Hepatocyte (in vitro differentiated cells): ENCODE data around the gene TEX52. TPM values are rescaled to one million over a fixed set of nuclear protein-coding genes. Genes with fewer than 3 reads are reported as not detected.

ENCODE experiments used
- DNase-seq: peaks from one replicate; pipeline ENCODE4 v3.0.0-alpha.2; 2016; ENCODE audit warnings: low spot score
- H2AFZ ChIP-seq: fragments of 200-600 bp; sonication (generic); 2 replicates; pipeline ENCODE4 v1.6.0; 2016; ENCODE audit warnings: antibody characterized with exemption, mild to moderate bottlenecking
- H3K27ac ChIP-seq: fragments of 200-600 bp; sonication (generic); 2 replicates; pipeline ENCODE4 v1.5.1; 2016; ENCODE audit warnings: mild to moderate bottlenecking
- H3K27me3 ChIP-seq: fragments of 200-600 bp; sonication (generic); 2 replicates; pipeline ENCODE4 v1.6.1; 2016
- H3K36me3 ChIP-seq: fragments of 200-600 bp; sonication (generic); replicated peaks from 2 replicates; pipeline ENCODE4 v1.5.1; 2016; ENCODE audit warnings: low read depth; ENCODE audit not compliant: insufficient read depth
- H3K4me1 ChIP-seq: fragments of 200-600 bp; sonication (generic); 2 replicates; pipeline ENCODE4 v1.5.1; 2016; ENCODE audit warnings: mild to moderate bottlenecking, moderate library complexity; ENCODE audit not compliant: insufficient read depth
- H3K4me2 ChIP-seq: fragments of 200-600 bp; sonication (generic); 2 replicates; pipeline ENCODE4 v1.6.0; 2016
- H3K4me3 ChIP-seq: fragments of 200-600 bp; sonication (generic); 2 replicates; pipeline ENCODE4 v1.5.1; 2016; ENCODE audit warnings: mild to moderate bottlenecking
- H3K79me2 ChIP-seq: fragments of 200-600 bp; sonication (generic); 2 replicates; pipeline ENCODE4 v1.6.0; 2017; ENCODE audit warnings: mild to moderate bottlenecking
- H3K9me2 ChIP-seq: fragments of 200-600 bp; sonication (generic); replicated peaks from 2 replicates; pipeline ENCODE4 v1.6.0; 2017; ENCODE audit warnings: mild to moderate bottlenecking; ENCODE audit not compliant: insufficient read depth
- H3K9me3 ChIP-seq: fragments of 200-600 bp; sonication (generic); 2 replicates; pipeline ENCODE4 v1.5.1; 2016; ENCODE audit warnings: low read depth, mild to moderate bottlenecking
- H4K20me1 ChIP-seq: fragments of 200-600 bp; sonication (generic); 2 replicates; pipeline ENCODE4 v1.6.0; 2016; ENCODE audit warnings: mild to moderate bottlenecking; ENCODE audit not compliant: insufficient read depth, poor library complexity, severe bottlenecking
- EZH2 ChIP-seq: fragments of 200-600 bp; sonication (generic); IDR thresholded peaks from 2 replicates; pipeline ENCODE4 v1.6.1; 2016; ENCODE audit warnings: antibody characterized with exemption, mild to moderate bottlenecking, borderline replicate concordance
- EZH2phosphoT487 ChIP-seq: fragments of 200-600 bp; sonication (generic); IDR thresholded peaks from one replicate; pipeline ENCODE4 v1.6.1; 2018; ENCODE audit warnings: antibody characterized with exemption, mild to moderate bottlenecking, low read depth, moderate library complexity; ENCODE audit not compliant: unreplicated experiment, severe bottlenecking
- WGBS: methylation state at CpG from one replicate; pipeline ENCODE4 v1.1.6; 2016; ENCODE audit warnings: low lambda C conversion rate; ENCODE audit errors: missing lambda C conversion rate; 5-methylcytosine and 5-hydroxymethylcytosine counted together
- polyA plus RNA-seq: library from polyadenylated mRNA; unstranded; fragments of >200 nt; fragmentation: Nextera tagmentation; extraction: Ambion mirVana; gene quantifications from 2 replicates; pipeline ENCODE4 v1.2.1, GENCODE V29; 2016
- total RNA-seq: library from RNA; depleted of rRNA; stranded (reverse); fragments of >200 nt; gene quantifications from 2 replicates; pipeline ENCODE4 v1.2.3, GENCODE V29; 2014
- TF ChIP-seq, protein P1 (sequence below): fragments of 200-600 bp; sonication (generic); IDR thresholded peaks from 2 replicates; pipeline ENCODE4 v1.5.1; 2016; ENCODE audit warnings: antibody characterized with exemption, mild to moderate bottlenecking; ENCODE audit not compliant: poor library complexity

The TEX52 gene
- total and polyA plus RNA-seq, 2 experiments from 2014 or later = not detected

DNA sequence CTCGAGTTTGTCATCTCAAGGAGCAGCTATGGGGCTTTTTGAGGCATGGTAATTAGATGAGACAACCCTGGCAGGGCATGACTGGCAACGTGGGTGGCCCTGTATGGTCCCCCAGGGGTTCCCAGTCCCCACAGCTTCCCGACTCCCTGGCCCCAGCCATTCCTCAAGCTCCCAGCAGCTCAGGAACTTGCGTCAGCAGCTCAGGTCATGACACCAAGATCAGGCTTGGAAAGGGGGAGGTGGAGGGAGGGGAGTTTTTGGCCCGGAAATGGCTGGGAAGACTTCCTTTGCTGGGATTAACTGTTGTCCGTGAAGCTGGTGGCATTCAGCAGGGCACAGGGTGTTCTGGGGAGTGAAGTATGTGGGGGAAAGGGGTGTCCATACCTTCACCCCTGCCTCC, 11.6 kb downstream of the TEX52 start:
- H2AFZ ChIP-seq = no peak overlapping the region
- DNase-seq = no peak
- H3K9me2 ChIP-seq = no peaks in the 10 kb centered on the region
- H3K4me1 ChIP-seq = peaks cover 11% of the 10 kb centered on the region
- peak overlapping the region; percentile 53 for H3K4me2 ChIP-seq
- no peaks in the 10 kb centered on the region for H3K79me2 ChIP-seq
- H4K20me1 ChIP-seq = no peaks in the 10 kb centered on the region
- H3K27me3 ChIP-seq = no peaks in the 10 kb centered on the region
- no peaks in the 10 kb centered on the region for H3K36me3 ChIP-seq
- no peak overlapping the region for H3K27ac ChIP-seq
- no peak overlapping the region for H3K4me3 ChIP-seq
- WGBS = 39% methylated on average over 6 of the region's 6 CpGs
- TF ChIP-seq, protein P1, sequence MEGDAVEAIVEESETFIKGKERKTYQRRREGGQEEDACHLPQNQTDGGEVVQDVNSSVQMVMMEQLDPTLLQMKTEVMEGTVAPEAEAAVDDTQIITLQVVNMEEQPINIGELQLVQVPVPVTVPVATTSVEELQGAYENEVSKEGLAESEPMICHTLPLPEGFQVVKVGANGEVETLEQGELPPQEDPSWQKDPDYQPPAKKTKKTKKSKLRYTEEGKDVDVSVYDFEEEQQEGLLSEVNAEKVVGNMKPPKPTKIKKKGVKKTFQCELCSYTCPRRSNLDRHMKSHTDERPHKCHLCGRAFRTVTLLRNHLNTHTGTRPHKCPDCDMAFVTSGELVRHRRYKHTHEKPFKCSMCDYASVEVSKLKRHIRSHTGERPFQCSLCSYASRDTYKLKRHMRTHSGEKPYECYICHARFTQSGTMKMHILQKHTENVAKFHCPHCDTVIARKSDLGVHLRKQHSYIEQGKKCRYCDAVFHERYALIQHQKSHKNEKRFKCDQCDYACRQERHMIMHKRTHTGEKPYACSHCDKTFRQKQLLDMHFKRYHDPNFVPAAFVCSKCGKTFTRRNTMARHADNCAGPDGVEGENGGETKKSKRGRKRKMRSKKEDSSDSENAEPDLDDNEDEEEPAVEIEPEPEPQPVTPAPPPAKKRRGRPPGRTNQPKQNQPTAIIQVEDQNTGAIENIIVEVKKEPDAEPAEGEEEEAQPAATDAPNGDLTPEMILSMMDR = no peak
- no peak for TF ChIP-seq EZH2
- TF ChIP-seq EZH2phosphoT487 = no peak
- H3K9me3 ChIP-seq = no peaks in the 10 kb centered on the region

DNA sequence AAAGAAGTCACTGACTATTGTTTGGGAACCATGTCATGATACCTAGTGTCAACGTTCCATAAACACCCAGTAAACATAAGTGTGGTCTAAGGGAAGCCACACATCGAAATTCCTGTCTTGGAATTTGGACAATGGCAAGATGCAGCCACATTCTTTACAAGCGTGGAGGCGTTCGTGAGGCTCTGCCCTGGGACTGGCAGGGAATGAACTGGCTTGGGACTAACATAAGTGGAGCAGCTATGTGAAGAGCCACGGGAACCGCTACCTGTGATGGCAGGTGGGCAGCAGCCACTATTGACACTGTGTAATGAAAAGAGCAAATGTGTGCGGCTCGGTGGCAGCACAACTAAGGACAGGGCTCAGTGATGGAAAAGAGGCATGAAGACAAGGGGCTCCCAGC, 12.1 kb downstream of the TEX52 start:
- Histone ChIP-seq H3K4me1 (peaks cover 11% of the 10 kb centered on the region), H3K9me3 (no peaks in the 10 kb centered on the region), H3K4me2 (no peak overlapping the region), H4K20me1 (no peaks in the 10 kb centered on the region), H3K9me2 (no peaks in the 10 kb centered on the region), H3K4me3 (no peak overlapping the region), H3K27me3 (no peaks in the 10 kb centered on the region), H2AFZ (no peak overlapping the region), H3K27ac (no peak overlapping the region), H3K79me2 (no peaks in the 10 kb centered on the region), H3K36me3 (no peaks in the 10 kb centered on the region)
- 83% methylated on average over 9 of the region's 9 CpGs for WGBS
- TF ChIP-seq, protein P1 = no peak
- TF ChIP-seq EZH2 = no peak
- TF ChIP-seq EZH2phosphoT487 = no peak
- DNase-seq = no peak

DNA sequence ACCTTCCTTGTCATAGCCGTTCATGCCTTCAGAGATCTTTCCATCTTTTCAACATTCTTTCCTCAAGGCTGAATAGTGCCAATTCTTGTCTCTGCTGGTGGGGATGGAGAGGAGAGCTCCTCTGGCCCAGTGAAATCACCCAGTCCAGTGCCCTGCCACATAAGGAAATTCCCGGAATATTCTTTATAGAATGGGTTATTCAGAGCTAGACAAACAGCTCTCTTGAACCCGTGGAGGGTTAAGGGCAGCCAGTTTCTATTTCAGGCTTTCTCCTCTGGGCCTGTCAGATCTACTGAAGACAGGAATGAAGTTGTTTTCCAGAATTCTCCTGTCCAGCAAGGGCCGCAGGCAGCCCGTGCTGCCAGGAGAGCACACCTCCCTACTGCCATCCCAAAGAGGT, 13.9 kb downstream of the TEX52 start:
- TF ChIP-seq, protein P1 = no peak
- TF ChIP-seq EZH2phosphoT487 = no peak
- no peak for TF ChIP-seq EZH2
- no peaks in the 10 kb centered on the region for H3K36me3 ChIP-seq
- 90% methylated on average over 5 of the region's 5 CpGs for WGBS
- no peak overlapping the region for H3K4me2 ChIP-seq
- no peak overlapping the region for H2AFZ ChIP-seq
- no peaks in the 10 kb centered on the region for H4K20me1 ChIP-seq
- H3K27me3 ChIP-seq = no peaks in the 10 kb centered on the region
- no peak for DNase-seq
- no peak overlapping the region for H3K4me3 ChIP-seq
- H3K27ac ChIP-seq = no peak overlapping the region
- H3K79me2 ChIP-seq = no peaks in the 10 kb centered on the region
- peaks cover 4% of the 10 kb centered on the region for H3K4me1 ChIP-seq
- no peaks in the 10 kb centered on the region for H3K9me2 ChIP-seq
- H3K9me3 ChIP-seq = no peaks in the 10 kb centered on the region

DNA sequence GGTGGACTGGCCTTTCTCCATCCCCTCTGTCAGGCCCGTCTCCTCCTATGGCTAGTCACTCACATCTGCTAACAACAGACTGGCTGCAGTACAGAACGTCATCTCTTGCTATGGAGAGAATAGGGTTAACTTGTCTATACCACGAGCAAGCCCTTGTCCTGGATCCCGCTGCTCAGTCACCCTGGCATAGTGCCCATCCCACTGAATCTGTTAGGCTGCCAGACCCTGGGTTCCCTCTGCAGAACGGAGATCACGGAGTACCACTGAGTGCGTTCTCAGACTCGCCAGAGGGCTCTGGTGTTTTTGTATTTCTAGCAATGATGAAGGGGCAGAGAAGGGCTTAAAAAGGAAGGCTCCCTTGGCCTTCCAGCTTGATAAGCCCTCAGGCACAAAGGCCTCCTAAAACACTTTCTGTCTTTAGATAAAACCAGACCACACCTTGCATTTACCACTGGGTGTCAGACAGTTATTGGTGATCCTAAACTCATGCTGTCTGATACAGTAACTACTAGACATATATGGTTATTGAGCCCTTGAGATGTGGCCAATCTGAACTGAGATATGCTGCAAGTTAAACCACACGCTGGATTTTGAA, 15.7 kb downstream of the TEX52 start:
- no peaks in the 10 kb centered on the region for H3K27me3 ChIP-seq
- DNase-seq = no peak
- no peaks in the 10 kb centered on the region for H3K36me3 ChIP-seq
- H3K9me3 ChIP-seq = no peaks in the 10 kb centered on the region
- H2AFZ ChIP-seq = no peak overlapping the region
- 72% methylated on average over 9 of the region's 9 CpGs for WGBS
- no peaks in the 10 kb centered on the region for H4K20me1 ChIP-seq
- H3K4me1 ChIP-seq = peaks cover under 1% of the 10 kb centered on the region
- H3K4me2 ChIP-seq = no peak overlapping the region
- H3K9me2 ChIP-seq = no peaks in the 10 kb centered on the region
- H3K79me2 ChIP-seq = no peaks in the 10 kb centered on the region
- no peak overlapping the region for H3K27ac ChIP-seq
- TF ChIP-seq EZH2phosphoT487 = no peak
- TF ChIP-seq, protein P1 = no peak
- no peak overlapping the region for H3K4me3 ChIP-seq
